SK-N-SH treated with all-trans-retinoic acid at 6 μM for 48 hours (cell line): ENCODE results near the gene WRAP73.
A peak's percentile ranks its signal among the peaks of the same experiment; 100 is the strongest.

Source experiments
- ATAC-seq: fragments of 200-7000 bp; cut with Tn5 transposase; 3 replicates; pipeline ENCODE4 v1.9.1; 2020; ENCODE audit warnings: mild to moderate bottlenecking, moderate library complexity
- ARNTL ChIP-seq: fragments of 450-650 bp; formaldehyde crosslinking; IDR thresholded peaks from 2 replicates; pipeline ENCODE4 v1.5.0; 2020; ENCODE audit warnings: low read depth, mild to moderate bottlenecking, moderate library complexity, borderline replicate concordance
- BACH2 ChIP-seq: fragments of 250-450 bp; sonication (Bioruptor Pico); IDR thresholded peaks from 2 replicates; pipeline ENCODE4 v1.9.0; 2021; ENCODE audit warnings: mild to moderate bottlenecking, borderline replicate concordance
- CSDC2 ChIP-seq: fragments of 250-450 bp; sonication (Bioruptor Pico); IDR thresholded peaks from 2 replicates; pipeline ENCODE4 v1.5.0; 2020; ENCODE audit warnings: mild to moderate bottlenecking, moderate library complexity
- ESRRG ChIP-seq: fragments of 250-450 bp; sonication (Bioruptor Pico); IDR thresholded peaks from 2 replicates; pipeline ENCODE4 v1.6.1; 2021; ENCODE audit warnings: mild to moderate bottlenecking
- GLIS3 ChIP-seq: fragments of 250-450 bp; sonication (Bioruptor Pico); IDR thresholded peaks from 2 replicates; pipeline ENCODE4 v1.5.0; 2020; ENCODE audit warnings: mild to moderate bottlenecking, moderate library complexity
- ISL1 ChIP-seq: fragments of 250-450 bp; sonication (Bioruptor Pico); IDR thresholded peaks from 2 replicates; pipeline ENCODE4 v2.1.2; 2022; ENCODE audit warnings: mild to moderate bottlenecking, moderate library complexity
- OSR1 ChIP-seq: fragments of 250-450 bp; sonication (Bioruptor Pico); IDR thresholded peaks from 2 replicates; pipeline ENCODE4 v1.8.0; 2022; ENCODE audit warnings: moderate library complexity, mild to moderate bottlenecking, inconsistent platforms
- RARB ChIP-seq: fragments of 250-450 bp; sonication (Bioruptor Pico); IDR thresholded peaks from 2 replicates; pipeline ENCODE4 v1.8.0; 2021; ENCODE audit warnings: mild to moderate bottlenecking, moderate library complexity
- SNAI2 ChIP-seq: fragments of 250-450 bp; sonication (Bioruptor Pico); IDR thresholded peaks from 2 replicates; pipeline ENCODE4 v1.5.0; 2020; ENCODE audit warnings: mild to moderate bottlenecking, moderate library complexity
- TOX ChIP-seq: fragments of 250-450 bp; sonication (Bioruptor Pico); IDR thresholded peaks from 2 replicates; pipeline ENCODE4 v1.8.0; 2021; ENCODE audit warnings: mild to moderate bottlenecking, moderate library complexity, borderline replicate concordance
- TSHZ2 ChIP-seq: fragments of 250-450 bp; sonication (Bioruptor Pico); IDR thresholded peaks from 2 replicates; pipeline ENCODE4 v1.5.0; 2020; ENCODE audit warnings: mild to moderate bottlenecking, moderate library complexity
- ZC3H10 ChIP-seq: fragments of 250-450 bp; sonication (Bioruptor Pico); IDR thresholded peaks from 2 replicates; pipeline ENCODE4 v1.5.1; 2021; ENCODE audit warnings: mild to moderate bottlenecking, moderate library complexity
- ZFP3 ChIP-seq: fragments of 250-450 bp; sonication (Bioruptor Pico); IDR thresholded peaks from 2 replicates; pipeline ENCODE4 v1.5.0; 2020; ENCODE audit warnings: mild to moderate bottlenecking, moderate library complexity
- ZFP30 ChIP-seq: fragments of 450-650 bp; formaldehyde crosslinking; IDR thresholded peaks from 2 replicates; pipeline ENCODE4 v1.5.0; 2022; ENCODE audit warnings: mild to moderate bottlenecking, moderate library complexity
- ZNF565 ChIP-seq: fragments of 450-650 bp; formaldehyde crosslinking; conservative IDR thresholded peaks from 2 replicates; pipeline ENCODE4 v1.5.0; 2020; ENCODE audit warnings: low read depth, mild to moderate bottlenecking, moderate library complexity
- TF ChIP-seq, protein P1 (sequence below): fragments of 250-450 bp; sonication (Bioruptor Pico); IDR thresholded peaks from 2 replicates; pipeline ENCODE4 v1.5.1; 2021; ENCODE audit warnings: mild to moderate bottlenecking, moderate library complexity
- TF ChIP-seq, protein P2 (sequence below): fragments of 250-450 bp; sonication (Bioruptor Pico); IDR thresholded peaks from 2 replicates; pipeline ENCODE4 v1.8.0; 2021; ENCODE audit warnings: low read depth, mild to moderate bottlenecking, moderate library complexity, borderline replicate concordance
- TF ChIP-seq, protein P3 (sequence below): fragments of 250-450 bp; sonication (Bioruptor Pico); IDR thresholded peaks from 2 replicates; pipeline ENCODE4 v1.8.0; 2020; ENCODE audit warnings: mild to moderate bottlenecking, moderate library complexity, borderline replicate concordance

The WRAP73 gene

DNA sequence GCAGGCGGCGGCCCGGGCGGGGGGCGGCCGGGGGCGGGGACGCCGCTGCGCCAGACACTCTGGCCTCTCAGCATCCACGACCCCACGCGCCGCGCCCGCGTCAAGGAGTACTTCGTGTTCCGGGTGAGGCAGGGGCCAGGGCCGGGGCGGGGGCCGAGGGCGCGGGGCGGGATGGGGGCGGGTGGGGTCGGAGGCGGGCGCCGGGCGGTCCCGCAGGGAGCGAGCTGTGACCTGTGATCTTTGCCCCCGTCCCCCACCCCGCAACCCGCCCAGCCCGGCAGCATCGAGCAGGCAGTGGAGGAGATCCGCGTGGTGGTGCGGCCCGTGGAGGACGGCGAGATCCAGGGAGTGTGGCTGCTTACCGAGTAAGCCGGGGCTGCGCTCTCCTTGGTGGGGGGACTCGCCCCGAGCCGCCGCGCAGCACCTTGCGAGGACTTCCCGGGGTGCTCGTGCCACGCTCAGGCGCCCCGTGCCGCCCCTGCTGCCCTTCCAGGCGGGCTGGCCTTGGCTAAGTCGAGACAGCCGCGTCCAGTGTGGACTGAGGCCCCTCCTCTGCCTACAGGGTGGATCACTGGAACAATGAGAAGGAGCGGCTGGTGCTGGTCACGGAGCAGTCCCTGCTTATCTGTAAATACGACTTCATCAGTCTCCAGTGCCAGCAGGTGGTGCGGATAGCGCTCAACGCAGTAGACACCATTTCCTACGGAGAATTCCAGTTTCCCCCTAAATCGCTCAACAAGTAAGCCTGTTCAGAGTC lies 24.6 kb downstream of the WRAP73 start:
- peak; percentile 45 for ATAC-seq
- TF ChIP-seq ZFP3 (CRISPR knock-in tag) (no peak), OSR1 (CRISPR knock-in tag) (no peak), BACH2 (CRISPR knock-in tag) (no peak), TOX (CRISPR knock-in tag) (no peak), ZFP30 (CRISPR knock-in tag) (no peak), CSDC2 (CRISPR knock-in tag) (no peak), ARNTL (CRISPR knock-in tag) (no peak), RARB (CRISPR knock-in tag) (no peak)
- TF ChIP-seq, protein P1, sequence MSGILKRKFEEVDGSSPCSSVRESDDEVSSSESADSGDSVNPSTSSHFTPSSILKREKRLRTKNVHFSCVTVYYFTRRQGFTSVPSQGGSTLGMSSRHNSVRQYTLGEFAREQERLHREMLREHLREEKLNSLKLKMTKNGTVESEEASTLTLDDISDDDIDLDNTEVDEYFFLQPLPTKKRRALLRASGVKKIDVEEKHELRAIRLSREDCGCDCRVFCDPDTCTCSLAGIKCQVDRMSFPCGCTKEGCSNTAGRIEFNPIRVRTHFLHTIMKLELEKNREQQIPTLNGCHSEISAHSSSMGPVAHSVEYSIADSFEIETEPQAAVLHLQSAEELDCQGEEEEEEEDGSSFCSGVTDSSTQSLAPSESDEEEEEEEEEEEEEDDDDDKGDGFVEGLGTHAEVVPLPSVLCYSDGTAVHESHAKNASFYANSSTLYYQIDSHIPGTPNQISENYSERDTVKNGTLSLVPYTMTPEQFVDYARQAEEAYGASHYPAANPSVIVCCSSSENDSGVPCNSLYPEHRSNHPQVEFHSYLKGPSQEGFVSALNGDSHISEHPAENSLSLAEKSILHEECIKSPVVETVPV (CRISPR knock-in tag) = no peak
- TF ChIP-seq, protein P2, sequence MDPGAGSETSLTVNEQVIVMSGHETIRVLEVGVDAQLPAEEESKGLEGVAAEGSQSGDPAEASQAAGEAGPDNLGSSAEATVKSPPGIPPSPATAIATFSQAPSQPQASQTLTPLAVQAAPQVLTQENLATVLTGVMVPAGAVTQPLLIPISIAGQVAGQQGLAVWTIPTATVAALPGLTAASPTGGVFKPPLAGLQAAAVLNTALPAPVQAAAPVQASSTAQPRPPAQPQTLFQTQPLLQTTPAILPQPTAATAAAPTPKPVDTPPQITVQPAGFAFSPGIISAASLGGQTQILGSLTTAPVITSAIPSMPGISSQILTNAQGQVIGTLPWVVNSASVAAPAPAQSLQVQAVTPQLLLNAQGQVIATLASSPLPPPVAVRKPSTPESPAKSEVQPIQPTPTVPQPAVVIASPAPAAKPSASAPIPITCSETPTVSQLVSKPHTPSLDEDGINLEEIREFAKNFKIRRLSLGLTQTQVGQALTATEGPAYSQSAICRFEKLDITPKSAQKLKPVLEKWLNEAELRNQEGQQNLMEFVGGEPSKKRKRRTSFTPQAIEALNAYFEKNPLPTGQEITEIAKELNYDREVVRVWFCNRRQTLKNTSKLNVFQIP (CRISPR knock-in tag) = no peak
- TF ChIP-seq, protein P3, sequence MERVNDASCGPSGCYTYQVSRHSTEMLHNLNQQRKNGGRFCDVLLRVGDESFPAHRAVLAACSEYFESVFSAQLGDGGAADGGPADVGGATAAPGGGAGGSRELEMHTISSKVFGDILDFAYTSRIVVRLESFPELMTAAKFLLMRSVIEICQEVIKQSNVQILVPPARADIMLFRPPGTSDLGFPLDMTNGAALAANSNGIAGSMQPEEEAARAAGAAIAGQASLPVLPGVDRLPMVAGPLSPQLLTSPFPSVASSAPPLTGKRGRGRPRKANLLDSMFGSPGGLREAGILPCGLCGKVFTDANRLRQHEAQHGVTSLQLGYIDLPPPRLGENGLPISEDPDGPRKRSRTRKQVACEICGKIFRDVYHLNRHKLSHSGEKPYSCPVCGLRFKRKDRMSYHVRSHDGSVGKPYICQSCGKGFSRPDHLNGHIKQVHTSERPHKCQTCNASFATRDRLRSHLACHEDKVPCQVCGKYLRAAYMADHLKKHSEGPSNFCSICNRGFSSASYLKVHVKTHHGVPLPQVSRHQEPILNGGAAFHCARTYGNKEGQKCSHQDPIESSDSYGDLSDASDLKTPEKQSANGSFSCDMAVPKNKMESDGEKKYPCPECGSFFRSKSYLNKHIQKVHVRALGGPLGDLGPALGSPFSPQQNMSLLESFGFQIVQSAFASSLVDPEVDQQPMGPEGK (CRISPR knock-in tag) = no peak

DNA sequence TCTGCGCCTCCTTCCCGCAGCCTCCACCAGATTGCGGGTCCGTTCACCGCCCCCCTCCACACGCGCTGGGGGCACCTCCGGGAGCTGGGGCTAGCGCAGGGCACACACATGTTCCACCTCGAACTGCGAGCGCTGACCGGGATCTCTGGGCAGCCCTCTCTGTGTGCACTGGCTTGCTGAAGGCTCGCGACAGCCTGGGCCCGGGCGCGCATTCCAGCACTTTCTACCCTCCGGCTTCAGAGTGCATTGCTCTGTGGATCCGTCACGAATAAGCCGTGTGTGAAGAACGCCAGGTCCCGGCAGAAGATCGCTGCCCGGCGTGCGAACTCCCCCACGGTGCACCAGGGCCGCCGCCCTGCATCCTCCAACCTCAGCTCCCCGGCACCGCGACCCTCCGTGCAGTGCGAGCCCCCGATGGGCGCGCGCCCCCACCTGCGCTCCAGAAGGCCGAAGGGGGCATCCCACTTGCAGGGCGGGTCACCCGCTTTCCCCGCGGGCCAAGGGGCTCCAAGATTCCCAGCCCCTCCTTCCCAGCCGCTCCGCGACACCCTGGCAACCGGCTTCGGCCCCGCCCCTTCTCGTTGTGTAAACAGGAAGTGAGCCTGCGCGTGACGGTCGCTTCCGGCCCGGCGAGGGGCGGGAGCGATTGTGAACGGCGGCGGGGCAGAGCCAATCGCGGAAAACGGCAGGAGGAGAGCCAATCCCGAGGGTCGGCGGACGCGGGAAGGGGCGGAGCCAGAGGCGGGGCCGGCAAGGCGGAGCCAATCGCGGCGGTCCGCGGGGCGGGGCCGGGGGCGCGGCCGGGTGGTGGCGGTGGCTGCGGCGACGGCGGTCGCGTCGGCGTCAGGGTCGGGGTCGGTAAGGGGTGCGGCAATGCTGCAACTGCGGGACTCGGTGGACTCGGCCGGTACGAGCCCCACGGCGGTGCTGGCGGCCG lies 25.4 kb downstream of the WRAP73 start, which contains the start of gene TPRG1L:
Gene TPRG1L, plus strand, starts transcription at position 816 of the 937 bp plus-strand sequence. Its CDS starts 58 bp downstream, at position 874.
- ATAC-seq = peak; percentile 92
- no peak for TF ChIP-seq ESRRG (CRISPR knock-in tag)
- no peak for TF ChIP-seq GLIS3 (CRISPR knock-in tag)
- TF ChIP-seq, protein P2 (CRISPR knock-in tag) = no peak
- TF ChIP-seq, protein P1 (CRISPR knock-in tag) = no peak
- TF ChIP-seq, all 23 proteins: peak for 0

- peak; percentile 3; the same call in 2 of the 3 replicates for ATAC-seq
- TF ChIP-seq ARNTL (CRISPR knock-in tag) (no peak), TSHZ2 (no peak), CSDC2 (CRISPR knock-in tag) (no peak), ESRRG (CRISPR knock-in tag) (no peak), OSR1 (CRISPR knock-in tag) (no peak), SNAI2 (CRISPR knock-in tag) (no peak), RARB (CRISPR knock-in tag) (no peak), BACH2 (CRISPR knock-in tag) (no peak), ISL1 (CRISPR knock-in tag) (no peak), ZNF565 (CRISPR knock-in tag) (no peak), ZFP3 (CRISPR knock-in tag) (no peak), ZC3H10 (no peak)
- TF ChIP-seq, protein P3 (CRISPR knock-in tag) = no peak
Measured at GRCh38 chr1:3623441-3624199, 26.3 kb downstream of the WRAP73 start.
